AG09309 (cell line): ENCODE results near the gene CDK14.

ENCODE experiments used
- DNase-seq: peaks from one replicate; pipeline ENCODE4 v3.0.0-alpha.2; 2010; ENCODE audit warnings: low read depth
- H3K4me3 ChIP-seq: 2 replicates; pipeline ENCODE4 v1.5.1; 2011; ENCODE audit warnings: mild to moderate bottlenecking, low read depth, low read length, moderate library complexity; ENCODE audit not compliant: control insufficient read depth
- CTCF ChIP-seq: IDR thresholded peaks from 2 replicates; pipeline ENCODE4 v1.5.1; 2011; ENCODE audit warnings: mild to moderate bottlenecking, low read depth, low read length, inconsistent platforms; ENCODE audit not compliant: insufficient read depth, control insufficient read depth; ENCODE audit errors: missing control alignments

The CDK14 gene

GRCh38 chr7:90977056-90977455 is 380.9 kb downstream of the CDK14 start:
- H3K4me3 ChIP-seq = no peak overlapping the region
- DNase-seq = no peak

DNA sequence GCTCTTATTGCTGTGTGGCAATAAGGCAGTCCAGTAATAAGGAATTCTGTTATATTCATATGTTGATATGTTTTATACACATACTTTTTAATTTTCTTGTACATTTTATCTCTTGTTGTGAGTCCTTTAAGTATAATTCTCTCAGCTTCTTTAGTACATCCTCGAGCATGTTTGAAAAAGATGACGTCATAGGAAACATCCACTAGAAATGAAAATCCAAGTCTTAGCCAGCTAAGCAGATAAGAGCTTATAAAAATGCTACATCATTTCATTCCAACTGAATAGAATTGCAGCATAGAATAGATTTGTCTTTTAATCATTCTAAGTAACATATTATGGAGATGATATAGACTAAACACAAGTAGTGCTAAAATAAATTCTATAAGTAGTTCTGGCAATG is 384.4 kb downstream of the CDK14 start:
- TF ChIP-seq CTCF = no peak
- H3K4me3 ChIP-seq = no peak overlapping the region
- DNase-seq = no peak

More at GRCh38 chr7:90977056-90977455, 380.9 kb downstream of the CDK14 start:
- TF ChIP-seq CTCF = no peak

GRCh38 chr7:90982228-90982627 is 386.1 kb downstream of the CDK14 start:
- no peak for TF ChIP-seq CTCF
- no peak for DNase-seq
- H3K4me3 ChIP-seq = no peak overlapping the region

DNA sequence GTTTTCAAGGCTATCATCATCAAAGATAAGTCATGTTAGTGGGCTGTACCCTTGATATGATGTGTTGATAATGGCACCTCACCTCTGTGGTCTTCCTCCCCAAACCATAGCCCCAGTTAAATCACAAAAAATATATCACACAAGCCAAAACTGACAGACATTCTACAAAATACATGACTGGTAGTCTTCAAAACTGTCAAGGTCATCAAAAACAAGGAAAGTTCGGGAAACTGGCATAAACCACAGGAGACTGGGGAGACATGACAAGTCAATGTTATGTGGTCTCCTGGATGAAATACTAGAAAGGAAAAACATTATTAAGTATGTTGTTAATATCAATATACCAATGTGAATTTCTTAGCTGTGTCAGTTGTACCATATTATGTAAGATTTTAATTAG is 388.6 kb downstream of the CDK14 start:
- no peak for TF ChIP-seq CTCF
- DNase-seq = no peak
- H3K4me3 ChIP-seq = no peak overlapping the region

DNA sequence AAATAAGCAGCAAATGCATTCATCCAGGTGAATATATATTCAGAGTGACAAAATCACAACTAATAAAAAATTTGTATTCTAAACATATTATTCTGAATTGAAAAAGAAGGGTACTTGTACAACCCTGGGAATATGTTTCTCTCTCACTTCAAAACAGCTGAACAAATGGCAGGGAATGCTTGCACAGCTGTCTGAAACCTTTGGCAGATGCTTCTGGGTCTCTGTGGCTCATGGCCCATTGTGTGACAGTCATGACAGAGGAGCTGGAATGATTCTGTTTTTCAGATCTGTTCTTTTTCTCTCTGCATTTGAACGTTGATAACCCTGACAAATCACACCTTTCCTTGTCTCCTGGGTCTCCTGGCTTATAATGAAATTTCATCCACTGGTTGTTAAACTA is 392.4 kb downstream of the CDK14 start:
- no peak for TF ChIP-seq CTCF
- no peak for DNase-seq
- H3K4me3 ChIP-seq = no peak overlapping the region

- no peak for DNase-seq
- H3K4me3 ChIP-seq = no peak overlapping the region
- TF ChIP-seq CTCF = no peak
These were observed 393.1 kb downstream of the CDK14 start for GRCh38 chr7:90988996-90989765.
